Suprapubic skin (tissue), 4 donors: ENCODE results near the gene CREB5.
"Not testable (repeated sequence)": the region's sequence is repeated elsewhere in the genome, so short reads cannot be mapped to it uniquely, and the experiment has no call there.

Source experiments
- CTCF ChIP-seq, 2 donors: fragments of 200-600 bp in 1 of 2; fragments of 450-650 bp in 1 of 2; sonication (generic) in 1 of 2; IDR thresholded peaks; one replicate each; pipeline ENCODE4 v1.5.1; 2016 to 2019; ENCODE audit warnings: antibody characterized with exemption in 2 of 2, mild to moderate bottlenecking in 1 of 2, moderate library complexity in 1 of 2
- EP300 ChIP-seq: sonication (generic); formaldehyde crosslinking; IDR thresholded peaks from one replicate; pipeline ENCODE4 v1.6.1; 2017; ENCODE audit warnings: antibody characterized with exemption
- POLR2AphosphoS5 ChIP-seq, 3 donors: sonication (generic); formaldehyde crosslinking; IDR thresholded peaks; one replicate each; pipeline ENCODE4 v1.6.1; 2017; ENCODE audit warnings: antibody characterized with exemption in 3 of 3

- not testable (repeated sequence) for TF ChIP-seq POLR2AphosphoS5 (IDR thresholded peaks at IDR 0.05); CTCF (IDR thresholded peaks at IDR 0.05); EP300
Measured at GRCh38 chr7:28401567-28401966, 10.8 kb upstream of the CREB5 start.
